ENCODE results near the gene SUV39H2. TPM values are rescaled to one million over a fixed set of nuclear protein-coding genes. Genes with fewer than 3 reads are reported as not detected.

The SUV39H2 gene
- total RNA-seq, 2 donors from 2014 or later, result 1.9 to 3.0 TPM

DNA sequence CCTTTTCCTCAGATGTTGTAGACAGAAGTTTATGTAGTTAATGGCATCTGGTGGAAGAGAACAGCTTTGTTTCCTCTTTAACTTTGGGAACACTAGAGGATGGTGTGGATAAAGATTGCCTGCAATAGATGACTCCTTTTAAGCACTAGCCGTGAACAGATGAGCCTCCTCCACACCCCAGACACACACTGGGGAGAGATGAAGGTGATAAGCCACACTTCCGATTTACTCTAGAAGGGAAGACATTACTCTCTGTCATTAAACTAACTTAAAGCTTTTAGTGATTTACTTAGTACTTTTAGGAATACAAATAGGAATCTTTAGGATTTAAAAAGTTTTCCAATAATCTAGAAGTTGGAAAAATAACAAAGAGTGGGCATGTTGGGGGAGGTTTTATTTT is 33.7 kb upstream of the SUV39H2 start:
- Histone ChIP-seq H3K9me3 (no peaks in the 10 kb centered on the region), H3K27ac (no peak overlapping the region), H3K4me3 (no peak overlapping the region), H3K36me3 (peaks cover 50% of the 10 kb centered on the region), H3K4me1 (no peaks in the 10 kb centered on the region), H3K27me3 (no peaks in the 10 kb centered on the region)
- DNase-seq (ENCODE audit: low spot score), result no peak
- TF ChIP-seq, protein P1, sequence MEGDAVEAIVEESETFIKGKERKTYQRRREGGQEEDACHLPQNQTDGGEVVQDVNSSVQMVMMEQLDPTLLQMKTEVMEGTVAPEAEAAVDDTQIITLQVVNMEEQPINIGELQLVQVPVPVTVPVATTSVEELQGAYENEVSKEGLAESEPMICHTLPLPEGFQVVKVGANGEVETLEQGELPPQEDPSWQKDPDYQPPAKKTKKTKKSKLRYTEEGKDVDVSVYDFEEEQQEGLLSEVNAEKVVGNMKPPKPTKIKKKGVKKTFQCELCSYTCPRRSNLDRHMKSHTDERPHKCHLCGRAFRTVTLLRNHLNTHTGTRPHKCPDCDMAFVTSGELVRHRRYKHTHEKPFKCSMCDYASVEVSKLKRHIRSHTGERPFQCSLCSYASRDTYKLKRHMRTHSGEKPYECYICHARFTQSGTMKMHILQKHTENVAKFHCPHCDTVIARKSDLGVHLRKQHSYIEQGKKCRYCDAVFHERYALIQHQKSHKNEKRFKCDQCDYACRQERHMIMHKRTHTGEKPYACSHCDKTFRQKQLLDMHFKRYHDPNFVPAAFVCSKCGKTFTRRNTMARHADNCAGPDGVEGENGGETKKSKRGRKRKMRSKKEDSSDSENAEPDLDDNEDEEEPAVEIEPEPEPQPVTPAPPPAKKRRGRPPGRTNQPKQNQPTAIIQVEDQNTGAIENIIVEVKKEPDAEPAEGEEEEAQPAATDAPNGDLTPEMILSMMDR (IDR thresholded peaks at IDR 0.05), result no peak

DNA sequence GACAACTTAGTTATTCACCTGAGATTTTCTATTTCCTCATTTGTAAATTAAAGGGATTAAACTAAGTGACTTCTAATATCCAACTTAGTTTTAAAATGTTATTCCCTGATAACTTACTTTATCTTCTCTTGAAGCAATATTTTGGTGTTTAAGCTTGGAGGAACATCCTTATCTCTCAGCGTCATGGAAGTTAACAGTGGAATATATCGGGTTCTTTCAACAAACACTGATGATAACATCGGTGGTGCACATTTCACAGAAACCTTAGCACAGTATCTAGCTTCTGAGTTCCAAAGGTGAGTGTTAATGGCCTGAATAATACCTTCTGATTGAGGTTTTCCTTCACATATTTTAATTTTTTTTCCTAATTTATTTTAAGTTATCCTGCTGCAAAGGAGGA is 26.4 kb upstream of the SUV39H2 start:
- no peak for DNase-seq (ENCODE audit: low spot score)
- Histone ChIP-seq H3K27ac (no peak overlapping the region), H3K4me3 (no peak overlapping the region), H3K9me3 (no peaks in the 10 kb centered on the region), H3K27me3 (no peaks in the 10 kb centered on the region), H3K4me1 (no peaks in the 10 kb centered on the region), H3K36me3 (peaks cover 39% of the 10 kb centered on the region)
- TF ChIP-seq, protein P1 (IDR thresholded peaks at IDR 0.05), result no peak

DNA sequence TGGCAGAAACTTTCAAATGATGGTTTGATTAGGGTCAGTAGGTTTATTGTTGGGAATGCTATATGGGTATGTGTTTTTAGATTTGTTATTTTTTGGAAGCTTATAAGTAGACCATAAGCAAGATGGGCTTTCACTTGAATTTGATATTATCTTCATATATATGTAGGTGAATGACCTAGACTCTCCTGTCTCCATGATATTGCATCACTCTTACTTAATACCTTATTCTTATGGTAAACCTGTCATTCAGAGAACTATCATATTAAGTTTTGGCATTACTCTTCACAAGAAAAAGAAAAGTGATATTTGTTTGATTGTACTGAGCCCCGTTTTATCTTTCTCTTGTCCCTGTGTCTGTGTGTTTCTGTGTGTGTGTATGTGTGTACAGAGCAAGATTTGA is 23.2 kb upstream of the SUV39H2 start:
- H3K27me3 ChIP-seq, result no peaks in the 10 kb centered on the region
- no peak overlapping the region for H3K4me3 ChIP-seq
- H3K9me3 ChIP-seq, result no peaks in the 10 kb centered on the region
- H3K27ac ChIP-seq, result no peak overlapping the region
- H3K4me1 ChIP-seq, result no peaks in the 10 kb centered on the region
- peaks cover 35% of the 10 kb centered on the region for H3K36me3 ChIP-seq
- no peak for DNase-seq (ENCODE audit: low spot score)
- TF ChIP-seq, protein P1 (IDR thresholded peaks at IDR 0.05), result no peak

DNA sequence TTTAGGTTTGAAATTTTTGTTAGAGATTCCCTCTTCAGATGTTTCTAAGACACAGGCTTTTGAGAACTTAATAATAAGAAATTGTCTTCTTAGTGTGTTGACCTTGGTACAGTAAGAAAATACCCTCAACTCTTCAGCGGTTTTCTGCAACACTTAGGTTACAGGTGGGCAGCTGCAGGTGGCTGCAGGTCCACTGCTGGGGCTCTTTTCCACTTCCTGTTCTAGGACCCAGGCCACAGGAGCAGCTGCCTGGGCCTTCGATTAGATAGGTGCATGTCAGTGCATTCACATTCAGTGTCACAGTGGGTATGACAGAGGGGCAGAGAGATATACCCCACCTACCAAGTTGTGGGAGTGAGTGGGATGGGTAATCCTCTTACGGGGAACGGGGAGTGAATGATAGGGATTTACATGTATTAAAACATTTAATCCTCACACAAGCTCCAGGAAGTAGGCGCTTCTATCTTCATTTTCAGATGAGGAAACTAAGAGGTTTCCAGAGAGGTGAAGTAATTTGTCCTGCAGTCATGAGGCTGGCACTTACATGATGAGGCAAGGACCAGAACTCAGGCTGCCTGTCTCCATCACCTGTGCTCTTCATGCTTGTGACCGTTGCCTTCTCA is 20.2 kb upstream of the SUV39H2 start:
- TF ChIP-seq, protein P1 (IDR thresholded peaks at IDR 0.05), result no peak
- Histone ChIP-seq H3K36me3 (peaks cover 25% of the 10 kb centered on the region), H3K27me3 (no peaks in the 10 kb centered on the region), H3K9me3 (no peaks in the 10 kb centered on the region), H3K4me3 (no peak overlapping the region), H3K27ac (no peak overlapping the region), H3K4me1 (no peaks in the 10 kb centered on the region)
- DNase-seq (ENCODE audit: low spot score), result no peak

DNA sequence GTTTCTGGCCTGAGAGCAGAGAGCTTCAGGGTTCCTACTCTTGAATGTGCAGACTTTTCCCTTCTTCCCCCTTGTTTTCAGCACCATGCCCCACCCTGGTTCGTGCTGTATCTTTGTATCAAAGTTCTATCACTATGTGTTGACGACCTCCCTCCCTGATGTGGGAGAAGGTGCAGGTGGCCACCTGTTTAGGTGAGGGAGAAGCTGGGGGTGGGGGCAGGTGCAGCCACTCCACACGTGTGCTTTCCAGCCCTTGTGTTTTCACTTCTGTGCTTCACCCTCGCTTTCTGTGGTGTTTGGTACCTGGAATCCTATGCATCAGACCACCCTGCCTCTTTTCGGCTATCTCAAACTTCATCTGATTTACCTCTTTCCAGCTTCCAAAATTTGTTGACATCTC is 19.6 kb upstream of the SUV39H2 start:
- TF ChIP-seq, protein P1 (IDR thresholded peaks at IDR 0.05), result no peak
- no peak overlapping the region for H3K4me3 ChIP-seq
- peaks cover 19% of the 10 kb centered on the region for H3K36me3 ChIP-seq
- H3K27ac ChIP-seq, result no peak overlapping the region
- no peaks in the 10 kb centered on the region for H3K27me3 ChIP-seq
- no peaks in the 10 kb centered on the region for H3K9me3 ChIP-seq
- H3K4me1 ChIP-seq, result no peaks in the 10 kb centered on the region
- no peak for DNase-seq (ENCODE audit: low spot score)

DNA sequence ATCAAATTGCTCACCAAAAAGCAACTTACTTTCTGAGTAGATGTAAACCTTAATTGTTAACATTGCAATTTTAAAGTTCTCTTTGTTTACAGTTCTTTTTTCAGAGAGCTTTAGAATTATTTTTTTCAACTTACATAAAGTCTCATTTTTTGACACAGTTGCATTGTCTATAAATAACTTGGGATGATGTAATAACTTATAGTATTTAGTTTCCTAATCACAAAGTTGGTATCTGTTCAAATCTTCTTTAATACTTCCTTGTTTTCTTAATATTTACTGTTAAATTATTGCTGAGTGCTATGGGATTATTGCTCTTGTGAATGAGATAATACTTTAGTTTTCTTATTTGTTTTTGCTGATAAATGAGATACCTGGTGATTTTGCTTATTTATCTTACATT is 18.9 kb upstream of the SUV39H2 start:
- peaks cover 17% of the 10 kb centered on the region for H3K36me3 ChIP-seq
- no peak overlapping the region for H3K27ac ChIP-seq
- H3K4me1 ChIP-seq, result no peaks in the 10 kb centered on the region
- TF ChIP-seq, protein P1 (IDR thresholded peaks at IDR 0.05), result no peak
- no peaks in the 10 kb centered on the region for H3K9me3 ChIP-seq
- DNase-seq (ENCODE audit: low spot score), result no peak
- no peaks in the 10 kb centered on the region for H3K27me3 ChIP-seq
- no peak overlapping the region for H3K4me3 ChIP-seq

Data from right atrium auricular region (tissue), 2 donors.